Embryonic facial prominence (tissue), 1 donor: Measurements from ENCODE around the gene RHOF.
"Not testable (repeated sequence)": the region's sequence is repeated elsewhere in the genome, so short reads cannot be mapped to it uniquely, and the experiment has no call there.

ENCODE experiments used
- DNase-seq: peaks from one replicate; pipeline ENCODE4 v3.0.0-alpha.2; 2016; ENCODE audit errors: extremely low spot score

Gene RHOF

GRCh38 chr12:121792607-121793439 lies 665 bp downstream of the RHOF start:
- no peak for DNase-seq

- no peak for DNase-seq
Observed at GRCh38 chr12:121791671-121792551, 1.6 kb downstream of the RHOF start.

GRCh38 chr12:121790785-121791184 lies 2.7 kb downstream of the RHOF start:
- DNase-seq: not testable (repeated sequence)

GRCh38 chr12:121789800-121790728 lies 3.4 kb downstream of the RHOF start:
- DNase-seq: no peak

GRCh38 chr12:121789233-121789781 lies 4.2 kb downstream of the RHOF start:
- DNase-seq: no peak

GRCh38 chr12:121788176-121788818 lies 5.2 kb downstream of the RHOF start:
- DNase-seq: no peak

GRCh38 chr12:121787063-121788025 lies 6.1 kb downstream of the RHOF start:
- DNase-seq: no peak

GRCh38 chr12:121786440-121786825 lies 7.1 kb downstream of the RHOF start:
- DNase-seq: no peak

GRCh38 chr12:121784460-121784859 lies 9.0 kb downstream of the RHOF start:
- DNase-seq: no peak

GRCh38 chr12:121783766-121784165 lies 9.7 kb downstream of the RHOF start:
- no peak for DNase-seq

GRCh38 chr12:121781998-121782979 lies 11.2 kb downstream of the RHOF start:
- DNase-seq: no peak

GRCh38 chr12:121781484-121781997 lies 11.9 kb downstream of the RHOF start:
- DNase-seq: peak; percentile 5

- DNase-seq: no peak
Observed at GRCh38 chr12:121780429-121780828, 13.1 kb downstream of the RHOF start.

- DNase-seq: no peak
Observed at GRCh38 chr12:121779422-121779895, 14.0 kb downstream of the RHOF start.

- DNase-seq: no peak
Observed at GRCh38 chr12:121778567-121779421, 14.7 kb downstream of the RHOF start.

GRCh38 chr12:121776190-121777098 lies 17.0 kb downstream of the RHOF start:
- no peak for DNase-seq
